ENCODE data around the gene PREP. TPM values are rescaled to one million over a fixed set of nuclear protein-coding genes. Genes with fewer than 3 reads are reported as not detected.
"Not testable (repeated sequence)": the region's sequence is repeated elsewhere in the genome, so short reads cannot be mapped to it uniquely, and the experiment has no call there.

Gene PREP
- total RNA-seq, 1 donor: 17.7 TPM

DNA sequence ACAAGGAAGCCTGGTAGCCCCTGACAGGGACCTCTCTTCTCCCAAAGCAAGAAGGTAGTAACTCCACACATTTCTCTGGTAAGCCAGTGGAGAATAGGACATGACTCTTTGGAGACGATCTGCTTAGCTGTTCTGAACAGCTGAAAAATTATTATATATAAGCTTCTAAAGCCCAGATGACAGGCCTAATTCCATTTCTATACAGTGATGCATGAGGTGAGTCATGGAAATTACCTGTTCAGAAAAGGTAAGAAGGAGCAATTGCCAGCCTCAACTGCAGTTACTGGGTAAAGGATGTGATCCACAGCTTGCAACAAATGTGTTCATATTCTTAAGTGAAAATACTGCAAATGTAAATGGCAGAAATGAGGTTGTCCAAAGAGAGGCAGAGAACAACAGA, 54.0 kb downstream of the PREP start:
- no peaks in the 10 kb centered on the region for H3K27me3 ChIP-seq (ENCODE audit: insufficient read depth, low read length)
- H3K4me2 ChIP-seq (ENCODE audit: insufficient read depth, low read length): no peak overlapping the region
- TF ChIP-seq CTCF (IDR thresholded peaks at IDR 0.05; ENCODE audit: extremely low read depth, low read depth, low read length): no peak
- no peak for DNase-seq (ENCODE audit: insufficient read length, low spot score, missing footprints)
- H3K9me3 ChIP-seq (ENCODE audit: low read depth, low read length): no peaks in the 10 kb centered on the region
- no peaks in the 10 kb centered on the region for H3K79me2 ChIP-seq (ENCODE audit: insufficient read depth, low read length)
- no peak overlapping the region for H3K4me3 ChIP-seq (ENCODE audit: insufficient read depth, low read length)
- peaks cover 12% of the 10 kb centered on the region for H3K4me1 ChIP-seq (ENCODE audit: insufficient read depth, low read length)
- peaks cover 22% of the 10 kb centered on the region for H3K36me3 ChIP-seq (ENCODE audit: insufficient read depth, low read length)
- no peaks in the 10 kb centered on the region for H4K20me1 ChIP-seq (ENCODE audit: insufficient read depth, low read length)
- no peak overlapping the region for H3K27ac ChIP-seq (ENCODE audit: low read depth, low read length)
- no peak overlapping the region for H2AFZ ChIP-seq (ENCODE audit: low read length)

DNA sequence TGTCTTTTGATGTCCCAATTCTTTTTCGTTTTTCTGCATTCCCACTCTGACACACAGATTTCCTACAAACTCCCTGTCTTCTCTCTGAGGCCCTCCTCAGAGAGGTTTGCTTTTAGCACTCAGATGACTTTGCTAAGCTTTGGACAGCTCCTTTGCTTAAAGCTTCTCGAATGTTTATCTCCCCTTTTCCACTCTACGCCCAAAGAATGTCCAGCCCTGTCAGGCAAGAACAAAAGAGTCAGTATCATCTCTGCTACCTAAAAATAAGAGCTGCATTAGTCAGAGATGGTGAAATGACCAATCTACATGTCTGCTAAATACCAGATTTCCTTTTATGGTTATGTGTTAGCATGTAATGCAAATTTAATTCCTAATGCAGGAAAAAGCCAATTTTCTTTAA, 56.8 kb downstream of the PREP start:
- H3K27me3 ChIP-seq (ENCODE audit: insufficient read depth, low read length): no peaks in the 10 kb centered on the region
- H2AFZ ChIP-seq (ENCODE audit: low read length): no peak overlapping the region
- H4K20me1 ChIP-seq (ENCODE audit: insufficient read depth, low read length): no peaks in the 10 kb centered on the region
- no peaks in the 10 kb centered on the region for H3K9me3 ChIP-seq (ENCODE audit: low read depth, low read length)
- no peak overlapping the region for H3K4me3 ChIP-seq (ENCODE audit: insufficient read depth, low read length)
- no peak for TF ChIP-seq CTCF (IDR thresholded peaks at IDR 0.05; ENCODE audit: extremely low read depth, low read depth, low read length)
- no peak overlapping the region for H3K4me2 ChIP-seq (ENCODE audit: insufficient read depth, low read length)
- H3K79me2 ChIP-seq (ENCODE audit: insufficient read depth, low read length): no peaks in the 10 kb centered on the region
- H3K4me1 ChIP-seq (ENCODE audit: insufficient read depth, low read length): peaks cover 12% of the 10 kb centered on the region
- peaks cover 6% of the 10 kb centered on the region for H3K36me3 ChIP-seq (ENCODE audit: insufficient read depth, low read length)
- no peak overlapping the region for H3K27ac ChIP-seq (ENCODE audit: low read depth, low read length)
- peak; percentile 73 for DNase-seq (ENCODE audit: insufficient read length, low spot score, missing footprints)

DNA sequence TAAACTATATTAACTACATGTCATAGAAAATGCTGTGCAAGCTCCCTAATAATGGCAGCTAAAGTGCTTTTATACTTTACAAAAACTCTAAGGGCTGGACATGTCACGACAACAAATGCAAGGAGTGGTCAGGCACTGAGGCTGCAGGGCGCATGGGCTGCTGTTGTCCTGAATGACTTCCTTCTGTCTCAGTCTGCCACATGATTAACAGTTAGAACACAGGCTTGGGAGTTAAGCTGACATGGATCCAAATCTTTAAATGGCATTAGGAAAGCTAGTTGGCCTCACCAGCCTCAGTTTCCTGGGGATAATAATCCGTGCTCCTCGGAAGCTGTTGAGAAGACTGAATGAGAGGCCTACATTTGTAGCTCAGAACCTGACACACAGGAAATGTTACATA, 57.4 kb downstream of the PREP start:
- no peak for DNase-seq (ENCODE audit: insufficient read length, low spot score, missing footprints)
- H3K27ac ChIP-seq (ENCODE audit: low read depth, low read length): no peak overlapping the region

GRCh38 chr6:105344881-105345370, 58.0 kb downstream of the PREP start:
- Histone ChIP-seq H3K9me3 (ENCODE audit: low read depth, low read length) (no peaks in the 10 kb centered on the region), H3K4me1 (ENCODE audit: insufficient read depth, low read length) (peaks cover 12% of the 10 kb centered on the region), H3K27me3 (ENCODE audit: insufficient read depth, low read length) (no peaks in the 10 kb centered on the region), H2AFZ (ENCODE audit: low read length) (no peak overlapping the region), H3K36me3 (ENCODE audit: insufficient read depth, low read length) (no peaks in the 10 kb centered on the region), H3K4me3 (ENCODE audit: insufficient read depth, low read length) (no peak overlapping the region), H3K4me2 (ENCODE audit: insufficient read depth, low read length) (no peak overlapping the region), H3K27ac (ENCODE audit: low read depth, low read length) (no peak overlapping the region), H3K79me2 (ENCODE audit: insufficient read depth, low read length) (no peaks in the 10 kb centered on the region), H4K20me1 (ENCODE audit: insufficient read depth, low read length) (no peaks in the 10 kb centered on the region)
- no peak for TF ChIP-seq CTCF (IDR thresholded peaks at IDR 0.05; ENCODE audit: extremely low read depth, low read depth, low read length)
- DNase-seq (ENCODE audit: insufficient read length, low spot score, missing footprints): no peak

More for the DNA sequence above, 57.4 kb downstream of the PREP start:
- no peak for TF ChIP-seq CTCF (IDR thresholded peaks at IDR 0.05; ENCODE audit: extremely low read depth, low read depth, low read length)
- Histone ChIP-seq H3K36me3 (ENCODE audit: insufficient read depth, low read length) (peaks cover under 1% of the 10 kb centered on the region), H4K20me1 (ENCODE audit: insufficient read depth, low read length) (no peaks in the 10 kb centered on the region), H3K4me1 (ENCODE audit: insufficient read depth, low read length) (peaks cover 12% of the 10 kb centered on the region), H3K4me3 (ENCODE audit: insufficient read depth, low read length) (no peak overlapping the region), H3K9me3 (ENCODE audit: low read depth, low read length) (no peaks in the 10 kb centered on the region), H3K79me2 (ENCODE audit: insufficient read depth, low read length) (no peaks in the 10 kb centered on the region), H2AFZ (ENCODE audit: low read length) (no peak overlapping the region), H3K27me3 (ENCODE audit: insufficient read depth, low read length) (no peaks in the 10 kb centered on the region), H3K4me2 (ENCODE audit: insufficient read depth, low read length) (no peak overlapping the region)

DNA sequence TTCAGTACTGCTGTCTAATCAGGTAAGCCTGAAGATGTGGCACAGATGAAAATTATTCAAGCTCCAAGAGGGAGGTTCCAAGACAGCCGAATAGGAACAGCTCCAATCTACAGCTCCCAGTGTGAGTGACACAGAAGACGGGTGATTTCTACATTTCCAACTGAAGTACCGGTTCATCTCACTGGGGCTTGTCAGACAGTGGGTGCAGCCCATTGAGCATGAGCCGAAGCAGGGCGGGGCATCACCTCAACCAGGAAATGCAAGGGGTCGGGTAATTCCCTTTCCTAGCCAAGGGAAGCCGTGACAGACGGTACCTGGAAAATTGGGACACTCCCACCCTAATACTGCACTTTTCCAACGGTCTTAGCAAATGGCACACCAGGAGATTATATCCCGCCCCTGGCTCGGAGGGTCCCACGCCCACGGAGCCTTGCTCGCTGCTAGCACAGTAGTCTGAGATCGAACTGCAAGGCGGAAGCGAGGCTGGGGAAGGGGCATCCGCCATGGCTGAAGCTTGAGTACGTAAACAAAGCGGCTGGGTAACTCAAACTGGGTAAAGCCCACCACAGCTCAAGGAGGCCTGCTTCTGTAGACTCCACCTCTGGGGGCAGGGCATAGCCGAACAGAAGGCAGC, 64.4 kb downstream of the PREP start:
- not testable (repeated sequence) for H3K27me3 ChIP-seq (ENCODE audit: insufficient read depth, low read length); H3K4me2 ChIP-seq (ENCODE audit: insufficient read depth, low read length); H2AFZ ChIP-seq (ENCODE audit: low read length); H4K20me1 ChIP-seq (ENCODE audit: insufficient read depth, low read length); H3K36me3 ChIP-seq (ENCODE audit: insufficient read depth, low read length); DNase-seq (ENCODE audit: insufficient read length, low spot score, missing footprints); H3K4me3 ChIP-seq (ENCODE audit: insufficient read depth, low read length); H3K4me1 ChIP-seq (ENCODE audit: insufficient read depth, low read length); H3K9me3 ChIP-seq (ENCODE audit: low read depth, low read length); H3K27ac ChIP-seq (ENCODE audit: low read depth, low read length); H3K79me2 ChIP-seq (ENCODE audit: insufficient read depth, low read length)
